HG03442 (cell line): ENCODE data around the gene VAX1.
"Not testable (repeated sequence)": the region's sequence is repeated elsewhere in the genome, so short reads cannot be mapped to it uniquely, and the experiment has no call there.

Source experiments
- ATAC-seq: cut with Tn5 transposase; IDR thresholded peaks from one replicate; pipeline ENCODE4 v1.9.1; 2021; ENCODE audit warnings: mild to moderate bottlenecking, moderate library complexity; ENCODE audit not compliant: unreplicated experiment

The VAX1 gene

DNA sequence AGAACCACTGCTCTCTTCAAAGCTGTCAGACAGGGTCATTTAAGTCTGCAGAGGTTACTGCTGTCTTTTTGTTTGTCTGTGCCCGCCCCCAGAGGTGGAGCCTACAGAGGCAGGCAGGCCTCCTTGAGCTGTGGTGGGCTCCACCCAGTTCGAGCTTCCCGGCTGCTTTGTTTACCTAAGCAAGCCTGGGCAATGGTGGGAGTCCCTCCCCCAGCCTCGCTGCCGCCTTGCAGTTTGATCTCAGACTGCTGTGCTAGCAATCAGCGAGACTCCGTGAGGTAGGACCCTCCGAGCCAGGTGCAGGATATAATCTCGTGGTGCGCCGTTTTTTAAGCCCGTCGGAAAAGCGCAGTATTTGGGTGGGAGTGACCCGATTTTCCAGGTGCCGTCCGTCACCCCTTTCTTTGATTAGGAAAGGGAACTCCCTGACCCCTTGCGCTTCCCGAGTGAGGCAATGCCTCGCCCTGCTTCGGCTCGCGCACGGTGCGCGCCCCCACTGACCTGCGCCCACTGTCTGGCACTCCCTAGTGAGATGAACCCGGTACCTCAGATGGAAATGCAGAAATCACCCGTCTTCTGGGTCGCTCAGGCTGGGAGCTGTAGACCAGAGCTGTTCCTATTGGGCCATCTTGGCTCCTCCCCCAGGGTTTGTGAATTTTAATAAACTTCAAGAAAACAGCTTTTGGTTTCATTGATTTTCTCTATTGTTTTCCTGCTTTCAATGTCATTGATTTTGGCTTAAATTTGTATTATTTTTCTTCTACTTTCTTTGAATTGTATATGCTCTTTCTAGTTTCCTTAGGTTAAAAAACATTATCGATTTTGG lies 53.4 kb downstream of the VAX1 start:
- not testable (repeated sequence) for ATAC-seq
